AG04450 (cell line): Measurements from ENCODE around the gene CCDC12. TPM values are rescaled to one million over a fixed set of nuclear protein-coding genes. Genes with fewer than 3 reads are reported as not detected.

Experiments used
- CTCF ChIA-PET: fragments of 300-600, 350-600 bp; formaldehyde crosslinking; extraction: SDS; loops from one replicate; lab custom pipeline; 2022; ENCODE audit warnings: antibody characterized with exemption, inconsistent platforms; lab: Charles Lee
- POLR2A ChIA-PET: fragments of 350-600 bp; formaldehyde crosslinking; extraction: SDS; loops from one replicate; lab custom pipeline; 2021; ENCODE audit warnings: antibody characterized with exemption, inconsistent platforms; lab: Yijun Ruan, JAX
- DNase-seq: peaks from one replicate; pipeline ENCODE4 v3.0.0-alpha.2; 2011; ENCODE audit warnings: low read depth, low spot score
- H3K27ac ChIP-seq: one replicate; pipeline ENCODE4 v1.5.1; 2012; ENCODE audit warnings: low read depth, low read length, control low read depth
- H3K27me3 ChIP-seq: one replicate; pipeline ENCODE4 v1.6.0; 2012; ENCODE audit warnings: low read length; ENCODE audit not compliant: control insufficient read depth, insufficient read depth
- H3K4me3 ChIP-seq: 2 replicates; pipeline ENCODE4 v1.5.1; 2011; ENCODE audit warnings: mild to moderate bottlenecking, low read depth, low read length, control low read depth
- H3K9me3 ChIP-seq: 2 replicates; pipeline ENCODE4 v1.5.1; 2012; ENCODE audit warnings: low read length; ENCODE audit not compliant: control insufficient read depth, insufficient read depth
- CTCF ChIP-seq: IDR thresholded peaks from 2 replicates; pipeline ENCODE4 v1.5.1; 2011; ENCODE audit warnings: low read depth, low read length, control low read depth, inconsistent platforms
- polyA plus RNA-seq: library from polyadenylated mRNA; depleted of rRNA; stranded (reverse); fragments of >200 nt; gene quantifications from 2 replicates; pipeline ENCODE4 v1.2.3, GENCODE V29; 2011

Gene CCDC12
- polyA plus RNA-seq, 1 experiment: 18.3 TPM

GRCh38 chr3:46896386-46896785 is 80.2 kb downstream of the CCDC12 start:
- DNase-seq: no peak

DNA sequence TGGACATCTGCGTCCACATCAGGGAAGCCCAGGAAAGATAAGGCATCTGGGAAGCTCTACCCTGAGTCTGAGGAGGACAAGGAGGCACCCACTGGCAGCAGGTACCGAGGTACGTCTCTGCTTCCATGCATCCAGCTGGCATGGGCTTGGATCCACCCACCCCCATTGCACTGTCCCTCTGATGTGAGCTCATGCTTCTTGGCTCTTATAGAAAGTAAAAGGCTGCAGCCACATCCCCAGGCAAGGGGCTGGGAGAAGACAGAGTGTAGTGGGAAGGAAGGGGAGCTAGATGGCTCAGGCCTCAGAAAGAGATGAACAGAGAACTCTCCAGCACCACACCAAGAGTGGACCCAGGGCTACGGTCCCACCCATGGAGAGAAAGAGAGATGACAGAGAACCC is 80.8 kb downstream of the CCDC12 start:
- POLR2A ChIA-PET: no interaction called here
- H3K27ac ChIP-seq: no peak overlapping the region
- H3K9me3 ChIP-seq: no peaks in the 10 kb centered on the region; the same call in 1 of the 2 replicates
- CTCF ChIA-PET: interaction anchor here (0.5 to 5.6 kb wide), 17 partner anchors 8 to 1687 kb away, joined by 3 to 57 read pairs (median 9); no protein-coding TSS in a partner anchor
- H3K4me3 ChIP-seq: no peak overlapping the region
- DNase-seq: no peak
- TF ChIP-seq CTCF: no peak
- H3K27me3 ChIP-seq: peaks cover 42% of the 10 kb centered on the region

More at GRCh38 chr3:46896386-46896785, 80.2 kb downstream of the CCDC12 start:
- ChIA-PET POLR2A (no interaction called here), CTCF (interaction anchor here (0.5 to 5.6 kb wide), 12 partner anchors 13 to 1688 kb away, joined by 3 to 57 read pairs (median 12); no protein-coding TSS in a partner anchor)
- Histone ChIP-seq H3K4me3 (no peak overlapping the region), H3K9me3 (no peaks in the 10 kb centered on the region; the same call in 1 of the 2 replicates), H3K27me3 (peaks cover 36% of the 10 kb centered on the region), H3K27ac (no peak overlapping the region)
- no peak for TF ChIP-seq CTCF

- peaks cover 48% of the 10 kb centered on the region for H3K27me3 ChIP-seq
- peak; percentile 95 for TF ChIP-seq CTCF
Measured at GRCh38 chr3:46895204-46895660, 81.3 kb downstream of the CCDC12 start.

DNA sequence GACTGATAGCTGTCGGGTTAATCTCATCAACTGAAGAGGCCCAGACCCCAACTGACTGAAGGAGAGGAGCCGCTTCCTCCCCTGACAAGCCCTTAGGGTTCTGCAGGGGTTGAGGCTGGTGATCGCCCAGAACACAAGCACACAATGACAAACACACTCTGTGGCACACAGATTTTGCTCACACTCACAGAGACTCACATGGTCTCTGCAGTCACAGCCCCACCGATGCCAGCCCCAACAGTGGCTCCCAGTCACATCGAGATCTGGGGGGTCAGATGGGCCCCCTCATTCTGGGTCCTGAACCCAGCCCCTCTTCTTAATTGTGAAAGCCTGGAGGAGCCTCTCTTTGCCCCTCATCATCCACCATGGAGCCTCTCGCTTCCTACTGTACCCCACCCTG is 82.3 kb downstream of the CCDC12 start:
- ChIA-PET CTCF (interaction anchor here (0.6 to 5.6 kb wide), 11 partner anchors 9 to 405 kb away, joined by 3 to 57 read pairs (median 9); no protein-coding TSS in a partner anchor), POLR2A (no interaction called here)
- no peak for TF ChIP-seq CTCF
- Histone ChIP-seq H3K4me3 (no peak overlapping the region), H3K9me3 (no peaks in the 10 kb centered on the region; the same call in 1 of the 2 replicates), H3K27me3 (peaks cover 58% of the 10 kb centered on the region), H3K27ac (no peak overlapping the region)
- DNase-seq: no peak

More at GRCh38 chr3:46895204-46895660, 81.3 kb downstream of the CCDC12 start:
- POLR2A ChIA-PET: no interaction called here
- DNase-seq: no peak
- Histone ChIP-seq H3K9me3 (no peaks in the 10 kb centered on the region; the same call in 1 of the 2 replicates), H3K4me3 (no peak overlapping the region), H3K27ac (no peak overlapping the region)
- CTCF ChIA-PET: interaction anchor here (0.5 to 5.6 kb wide), 24 partner anchors 9 to 406 kb away, joined by 3 to 57 read pairs (median 4); no protein-coding TSS in a partner anchor

GRCh38 chr3:46893763-46894162 is 82.8 kb downstream of the CCDC12 start:
- Histone ChIP-seq H3K9me3 (no peaks in the 10 kb centered on the region; the same call in 1 of the 2 replicates), H3K27me3 (peaks cover 62% of the 10 kb centered on the region), H3K4me3 (no peak overlapping the region), H3K27ac (no peak overlapping the region)
- ChIA-PET CTCF (interaction anchor here (0.9 to 5.6 kb wide), 3 partner anchors 27 to 405 kb away, joined by 8 to 57 read pairs (median 12); no protein-coding TSS in a partner anchor), POLR2A (no interaction called here)
- no peak for DNase-seq
- no peak for TF ChIP-seq CTCF
